ENCODE measurements around the gene ATP5PF. TPM values are rescaled to one million over a fixed set of nuclear protein-coding genes. Genes with fewer than 3 reads are reported as not detected.
"Not testable (repeated sequence)": the region's sequence is repeated elsewhere in the genome, so short reads cannot be mapped to it uniquely, and the experiment has no call there.

ATP5PF gene, protein sequence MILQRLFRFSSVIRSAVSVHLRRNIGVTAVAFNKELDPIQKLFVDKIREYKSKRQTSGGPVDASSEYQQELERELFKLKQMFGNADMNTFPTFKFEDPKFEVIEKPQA
- total RNA-seq = 969 TPM
- long read RNA-seq, transcript ATP5PF-204 (4 exons, 1,179 nt) = minor isoform, 13 of 450 reads
- long read RNA-seq, transcript ATP5PF-201 (4 exons, 614 nt) = major isoform, 416 of 450 reads
- long read RNA-seq, partial matches to known transcripts = 15 of 450 reads
- long read RNA-seq, other reads (novel, unspliced or antisense) = 0 of 450 reads

DNA sequence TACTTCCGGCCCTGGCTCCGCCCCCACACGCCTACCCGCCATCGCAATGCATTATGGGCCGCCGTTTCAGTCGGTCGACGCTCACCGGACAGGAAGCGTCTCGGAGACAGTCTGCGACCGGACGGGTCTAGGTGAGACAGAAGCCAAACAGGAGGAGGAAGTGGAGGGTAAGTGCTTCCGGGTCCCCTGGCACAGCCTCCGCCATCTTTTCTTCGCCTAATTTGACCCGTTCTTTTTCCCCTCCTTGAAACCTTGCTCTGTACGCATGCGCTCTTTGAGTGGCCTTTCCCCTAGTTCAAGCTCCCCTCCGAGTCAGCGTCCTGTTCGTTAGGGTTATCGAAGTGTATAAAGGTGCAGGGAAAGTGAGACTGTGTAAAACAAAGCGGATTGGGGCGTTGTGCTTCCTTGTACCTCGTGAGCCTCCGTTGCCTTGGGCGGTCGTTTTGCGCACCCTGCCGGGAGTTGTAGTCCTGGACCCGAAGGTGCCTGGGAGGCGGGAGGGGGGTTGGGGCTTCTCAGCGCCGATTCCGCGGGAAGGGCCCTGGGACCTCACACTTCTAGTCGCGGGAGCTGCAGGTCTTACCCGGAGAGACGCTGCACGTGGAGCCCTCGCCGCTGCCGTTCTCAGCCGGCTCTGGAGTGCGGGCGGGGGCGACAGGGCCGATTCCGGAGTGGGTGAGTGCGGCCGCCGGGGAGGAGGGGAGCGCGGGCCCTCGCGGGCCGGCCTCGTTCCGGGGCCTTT is at the start of gene ATP5PF, which contains the start of gene GABPA:
Gene ATP5PF, minus strand, starts transcription at position 1 of the 742 bp plus-strand sequence. CDS start 5,110 bp downstream, outside the sequence.
Gene GABPA, plus strand, starts transcription at position 69 of the 742 bp plus-strand sequence. CDS start 6,627 bp downstream, outside the sequence.
- DNase-seq (ENCODE audit: missing footprints) (peak; percentile 98), ATAC-seq (peak; percentile 97)
- intact Hi-C loops (cut with DNase I) = loop anchor here (1.0 to 10.0 kb wide), 4 partner anchors 96 to 440 kb away; partner anchors contain the start of genes APP and JAM2

DNA sequence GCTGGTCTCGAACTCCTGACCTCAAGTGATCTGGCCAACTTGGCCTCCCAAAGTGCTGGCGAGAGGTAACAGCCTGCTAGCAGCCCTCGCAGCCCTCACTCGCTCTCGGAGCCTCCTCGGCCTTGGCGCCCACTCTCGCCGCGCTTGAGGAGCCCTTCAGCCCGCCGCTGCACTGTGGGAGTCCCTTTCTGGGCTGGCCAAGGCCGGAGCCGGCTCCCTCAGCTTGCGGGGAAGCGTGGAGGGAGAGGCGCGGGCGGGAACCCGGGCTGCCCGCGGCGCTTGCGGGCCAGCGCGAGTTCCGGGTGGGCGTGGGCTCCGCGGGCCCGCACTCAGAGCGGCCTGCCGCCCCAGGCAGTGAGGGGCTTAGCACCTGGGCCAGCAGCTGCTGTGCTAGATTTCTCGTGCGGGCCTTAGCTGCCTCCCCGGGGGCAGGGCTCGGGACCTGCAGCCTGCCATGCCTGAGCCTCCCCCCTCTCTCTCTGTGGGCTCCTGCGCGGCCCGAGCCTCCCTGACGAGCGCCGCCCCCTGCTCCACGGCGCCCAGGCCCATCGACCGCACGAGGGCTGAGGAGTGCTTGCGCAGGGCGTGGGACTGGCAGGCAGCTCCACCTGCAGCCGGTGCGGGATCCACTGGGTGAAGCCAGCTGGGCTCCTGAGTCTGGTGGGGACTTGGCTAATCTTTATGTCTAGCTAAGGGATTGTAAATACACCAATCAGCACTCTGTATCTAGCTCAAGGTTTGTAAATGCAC is 43.6 kb upstream of the ATP5PF start:
- DNase-seq (ENCODE audit: missing footprints) = peak; percentile 37
- ATAC-seq; intact Hi-C loops (cut with DNase I): not testable (repeated sequence)

DNA sequence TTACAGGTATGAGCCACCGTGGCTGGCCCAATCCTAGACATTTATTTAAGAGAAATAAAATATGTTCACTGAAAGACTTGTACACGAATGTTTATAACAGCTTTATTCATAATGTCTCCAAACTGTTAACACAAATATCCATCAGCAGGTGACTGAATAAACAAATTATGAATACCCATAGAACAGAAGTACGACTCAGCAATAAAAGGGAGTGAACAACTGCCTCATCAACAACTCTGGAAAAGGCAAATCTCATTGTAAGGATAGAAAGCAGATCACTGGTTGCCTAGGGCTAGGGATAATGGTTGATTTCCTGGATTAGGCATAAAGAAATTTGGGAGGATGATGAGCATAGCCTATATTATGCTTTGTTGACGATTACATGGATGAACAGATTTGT is 41.7 kb upstream of the ATP5PF start:
- intact Hi-C loops (cut with DNase I) = no loop called here
- ATAC-seq (no peak), DNase-seq (ENCODE audit: missing footprints) (peak; percentile 44)

GRCh38 chr21:25772686-25773085 is 38.0 kb upstream of the ATP5PF start:
- ATAC-seq (no peak), DNase-seq (ENCODE audit: missing footprints) (no peak)
- intact Hi-C loops (cut with DNase I) = no loop called here

- ATAC-seq (no peak), DNase-seq (ENCODE audit: missing footprints) (no peak)
- intact Hi-C loops (cut with DNase I) = no loop called here
Observed at GRCh38 chr21:25767921-25768320, 33.2 kb upstream of the ATP5PF start.

GRCh38 chr21:25764065-25764464 is 29.4 kb upstream of the ATP5PF start:
- intact Hi-C loops (cut with DNase I) = no loop called here
- ATAC-seq = no peak
- no peak for DNase-seq (ENCODE audit: missing footprints)

DNA sequence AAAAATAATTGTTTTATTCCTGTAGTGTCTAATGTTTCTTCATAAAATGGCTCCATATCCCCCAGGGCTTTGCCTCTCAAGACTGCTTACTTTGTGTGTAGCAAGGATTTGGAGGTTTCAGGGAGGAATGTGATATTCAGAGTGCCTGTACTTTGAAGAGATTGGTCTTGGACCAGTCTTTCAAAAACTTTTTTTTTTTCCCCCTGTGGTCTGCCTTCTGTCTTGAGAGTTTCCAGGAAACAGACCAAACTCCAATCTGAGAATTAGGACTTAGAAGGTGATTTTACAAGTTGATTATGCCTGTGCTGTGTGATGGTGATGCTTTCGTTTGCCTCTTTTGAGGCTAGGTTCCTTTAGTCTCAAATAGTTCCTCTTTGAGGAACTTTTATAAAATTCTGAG is 26.0 kb upstream of the ATP5PF start:
- ATAC-seq = no peak
- intact Hi-C loops (cut with DNase I) = no loop called here
- no peak for DNase-seq (ENCODE audit: missing footprints)

DNA sequence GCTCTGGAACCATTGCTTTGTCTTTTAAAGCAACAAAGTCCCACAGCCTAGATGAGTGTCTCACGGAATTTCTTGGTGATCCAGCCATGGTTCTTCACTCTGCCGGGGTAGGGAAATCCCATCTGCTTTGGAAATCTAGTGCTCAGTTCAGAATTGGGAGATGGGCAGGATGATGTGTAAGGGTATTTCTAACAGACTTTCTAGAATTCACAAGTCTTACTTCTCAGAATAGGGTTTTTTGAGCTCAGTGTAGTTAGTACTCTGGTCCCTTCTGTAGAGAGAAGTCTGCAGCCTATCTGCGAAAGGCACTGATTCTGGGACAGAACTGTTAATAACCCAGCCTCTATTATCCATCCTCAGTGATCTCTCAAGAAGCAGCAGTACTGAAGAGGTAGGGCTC is 25.4 kb upstream of the ATP5PF start:
- DNase-seq (ENCODE audit: missing footprints) (no peak), ATAC-seq (no peak)
- intact Hi-C loops (cut with DNase I) = no loop called here

DNA sequence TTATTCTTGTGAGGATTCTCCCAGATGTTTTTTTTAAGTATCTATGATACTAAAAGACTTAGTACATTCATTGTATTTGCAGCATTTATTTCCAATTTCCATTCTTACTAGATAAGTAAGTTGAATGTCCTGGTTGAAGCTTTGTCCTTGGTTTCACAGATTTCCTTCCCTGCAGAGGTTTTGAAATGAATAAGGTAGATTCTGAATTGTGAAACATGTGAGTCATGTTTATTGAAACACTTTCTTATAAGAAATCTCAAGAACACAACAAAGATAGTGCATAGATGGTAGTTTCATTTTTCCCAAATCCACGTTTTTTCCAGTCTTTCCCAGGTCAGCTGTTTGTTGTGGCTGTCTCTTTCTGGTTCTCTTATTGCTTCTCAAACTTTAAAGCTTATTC is 24.9 kb upstream of the ATP5PF start:
- no peak for ATAC-seq
- intact Hi-C loops (cut with DNase I) = loop anchor here (5.0 kb wide), 1 partner anchor 152 kb away; the partner anchor contains the start of gene MRPL39
- no peak for DNase-seq (ENCODE audit: missing footprints)

- intact Hi-C loops (cut with DNase I) = loop anchor here (5.0 kb wide), 1 partner anchor 150 kb away; the partner anchor contains the start of gene MRPL39
- ATAC-seq (no peak), DNase-seq (ENCODE audit: missing footprints) (no peak)
Observed at GRCh38 chr21:25757531-25757930, 22.8 kb upstream of the ATP5PF start.

DNA sequence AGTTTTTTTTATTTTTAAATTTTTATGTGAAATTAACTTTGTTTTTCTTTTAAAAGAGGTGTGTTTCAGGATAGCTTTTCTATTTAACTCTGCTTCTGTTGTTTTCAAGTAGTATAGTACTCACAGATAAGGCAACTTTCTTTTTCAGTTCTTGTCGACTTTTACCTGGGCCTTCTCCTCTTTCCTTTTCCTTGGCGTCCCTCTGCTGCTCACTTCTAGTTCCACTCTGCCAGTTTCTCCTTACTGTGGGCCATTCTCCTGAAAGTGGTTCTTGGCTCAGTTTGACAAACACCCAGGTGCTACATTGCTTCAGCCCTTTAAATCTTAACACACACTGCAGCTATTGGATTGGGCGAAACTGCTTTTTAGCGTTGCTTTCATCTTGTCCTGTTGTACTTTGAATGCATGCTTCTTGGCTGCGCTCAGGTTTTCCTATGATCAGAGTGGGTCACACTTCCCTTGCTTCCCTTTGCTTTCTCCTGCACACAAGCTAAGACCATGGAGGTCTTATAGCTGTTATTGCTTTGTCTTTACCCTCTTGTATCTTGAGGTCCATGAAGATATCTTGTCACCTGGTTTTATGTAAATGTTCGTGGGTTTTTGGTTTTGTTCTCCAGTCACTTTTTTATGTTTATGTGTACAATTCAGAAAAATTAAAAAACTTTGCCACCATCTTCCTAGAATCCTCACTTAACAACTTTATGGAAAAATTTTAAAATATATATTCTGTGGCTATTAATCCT is 21.7 kb upstream of the ATP5PF start:
- intact Hi-C loops (cut with DNase I) = loop anchor here (5.0 kb wide), 1 partner anchor 149 kb away; the partner anchor contains the start of gene MRPL39
- ATAC-seq = no peak

DNA sequence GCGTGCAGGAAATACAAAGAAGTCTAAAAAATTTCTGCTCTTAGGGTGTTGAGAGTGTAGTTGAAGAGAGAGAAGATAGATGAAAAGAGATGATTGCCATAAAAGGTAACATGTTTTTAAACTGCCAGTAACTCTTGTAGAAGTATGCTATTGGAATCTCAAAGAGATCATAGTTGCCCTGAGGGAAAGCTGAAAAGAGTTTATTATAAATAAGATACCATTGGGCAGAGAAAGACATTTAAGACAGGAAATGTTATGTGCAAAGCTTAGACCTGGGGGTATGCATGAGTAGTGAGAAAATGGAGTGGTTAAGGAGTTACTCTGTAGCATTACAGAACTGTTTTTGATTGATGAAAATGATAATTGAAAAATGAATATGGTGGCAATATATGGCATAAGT is 17.7 kb upstream of the ATP5PF start:
- intact Hi-C loops (cut with DNase I) = no loop called here
- ATAC-seq = no peak
- no peak for DNase-seq (ENCODE audit: missing footprints)

More for the DNA sequence above, 21.7 kb upstream of the ATP5PF start:
- DNase-seq (ENCODE audit: missing footprints) = no peak

GRCh38 chr21:25750085-25750484 is 15.4 kb upstream of the ATP5PF start:
- ATAC-seq = no peak
- no peak for DNase-seq (ENCODE audit: missing footprints)
- intact Hi-C loops (cut with DNase I) = no loop called here

GRCh38 chr21:25744854-25745253 is 10.2 kb upstream of the ATP5PF start:
- DNase-seq (ENCODE audit: missing footprints) (no peak), ATAC-seq (no peak)
- intact Hi-C loops (cut with DNase I) = no loop called here

DNA sequence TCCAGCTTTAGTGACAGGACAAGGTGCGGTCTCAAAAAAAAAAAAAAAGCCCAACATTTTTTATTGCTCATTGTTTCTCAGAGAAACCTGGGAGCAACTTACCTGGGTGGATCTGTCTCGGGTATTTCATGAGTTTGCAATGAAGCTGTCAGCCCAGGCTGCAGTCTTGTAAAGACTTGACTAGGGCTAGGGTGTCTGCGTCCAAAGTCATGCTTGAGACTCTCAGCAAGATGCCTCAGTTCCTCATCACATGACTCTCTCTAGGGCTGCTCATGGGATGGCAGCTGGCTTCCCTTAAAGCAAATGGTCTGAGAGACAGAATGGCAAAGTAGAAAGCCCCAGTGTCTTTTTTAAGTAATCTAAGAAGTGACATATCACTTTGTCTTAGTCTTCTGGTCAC is 8.2 kb upstream of the ATP5PF start:
- intact Hi-C loops (cut with DNase I) = no loop called here
- no peak for ATAC-seq

GRCh38 chr21:25737421-25737820 is 2.7 kb upstream of the ATP5PF start:
- intact Hi-C loops (cut with DNase I) = loop anchor here (10.0 kb wide), 2 partner anchors 407 to 437 kb away; partner anchors contain the start of gene APP
- DNase-seq (ENCODE audit: missing footprints) = no peak
- no peak for ATAC-seq

More for the DNA sequence above, 8.2 kb upstream of the ATP5PF start:
- DNase-seq (ENCODE audit: missing footprints) = no peak

GRCh38 chr21:25735646-25736597 is 1.2 kb upstream of the ATP5PF start:
- intact Hi-C loops (cut with DNase I) = loop anchor here (1.0 to 10.0 kb wide), 4 partner anchors 97 to 439 kb away; partner anchors contain the start of genes APP and JAM2
- ATAC-seq = peak; percentile 62

More at GRCh38 chr21:25735646-25736597, 1.2 kb upstream of the ATP5PF start:
- peak; percentile 92 for DNase-seq (ENCODE audit: missing footprints)

All from Right ventricle myocardium inferior (tissue), 1 donor.